Tibial nerve (tissue), 3 donors: Measurements from ENCODE around the gene ELFN1.

Experiments
- POLR2A ChIP-seq, 2 donors: fragments of 450-650 bp; IDR thresholded peaks; one replicate each; pipeline ENCODE4 v1.6.1; 2017; ENCODE audit warnings: antibody characterized with exemption in 2 of 2, mild to moderate bottlenecking in 2 of 2, moderate library complexity in 2 of 2
- TF ChIP-seq, protein P1 (sequence below), 5 experiments: fragments of 200-600 bp in 3 of 5; fragments of 450-650 bp in 2 of 5; sonication (generic) in 3 of 5; IDR thresholded peaks; one replicate each; pipeline ENCODE4 v1.5.1; 2016 to 2019; ENCODE audit warnings: antibody characterized with exemption in 5 of 5, mild to moderate bottlenecking in 3 of 5, moderate library complexity in 2 of 5

GRCh38 chr7:1717903-1718676 lies 48.0 kb downstream of the ELFN1 start:
- TF ChIP-seq, protein P1, sequence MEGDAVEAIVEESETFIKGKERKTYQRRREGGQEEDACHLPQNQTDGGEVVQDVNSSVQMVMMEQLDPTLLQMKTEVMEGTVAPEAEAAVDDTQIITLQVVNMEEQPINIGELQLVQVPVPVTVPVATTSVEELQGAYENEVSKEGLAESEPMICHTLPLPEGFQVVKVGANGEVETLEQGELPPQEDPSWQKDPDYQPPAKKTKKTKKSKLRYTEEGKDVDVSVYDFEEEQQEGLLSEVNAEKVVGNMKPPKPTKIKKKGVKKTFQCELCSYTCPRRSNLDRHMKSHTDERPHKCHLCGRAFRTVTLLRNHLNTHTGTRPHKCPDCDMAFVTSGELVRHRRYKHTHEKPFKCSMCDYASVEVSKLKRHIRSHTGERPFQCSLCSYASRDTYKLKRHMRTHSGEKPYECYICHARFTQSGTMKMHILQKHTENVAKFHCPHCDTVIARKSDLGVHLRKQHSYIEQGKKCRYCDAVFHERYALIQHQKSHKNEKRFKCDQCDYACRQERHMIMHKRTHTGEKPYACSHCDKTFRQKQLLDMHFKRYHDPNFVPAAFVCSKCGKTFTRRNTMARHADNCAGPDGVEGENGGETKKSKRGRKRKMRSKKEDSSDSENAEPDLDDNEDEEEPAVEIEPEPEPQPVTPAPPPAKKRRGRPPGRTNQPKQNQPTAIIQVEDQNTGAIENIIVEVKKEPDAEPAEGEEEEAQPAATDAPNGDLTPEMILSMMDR (IDR thresholded peaks at IDR 0.05) = no peak
- TF ChIP-seq POLR2A (IDR thresholded peaks at IDR 0.05) = no peak
